ENCODE measurements around the gene LARP4.

LARP4 gene

GRCh38 chr12:50527359-50527726 lies 126.7 kb downstream of the LARP4 start:
- no peak for DNase-seq (ENCODE audit: low spot score)

DNA sequence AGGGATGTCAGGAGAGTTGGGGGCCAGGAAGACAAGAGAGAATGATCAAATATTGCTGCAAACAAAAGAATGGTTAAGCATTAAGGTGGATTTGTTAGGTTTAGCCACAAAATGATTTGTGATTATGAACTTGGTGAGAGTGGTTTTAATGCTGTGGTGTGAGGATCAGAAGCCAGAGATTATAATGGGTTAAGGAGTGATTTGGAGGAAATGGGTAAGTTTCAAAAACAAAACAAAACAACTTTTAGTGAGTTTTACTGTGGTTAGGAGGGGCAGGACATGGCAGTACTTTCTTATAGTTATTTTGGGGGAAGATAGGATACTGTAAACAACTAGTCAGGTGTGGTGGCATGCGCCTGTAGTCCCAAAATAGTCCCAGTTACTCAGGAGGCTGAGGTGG lies 128.1 kb downstream of the LARP4 start:
- DNase-seq (ENCODE audit: low spot score), result no peak

- DNase-seq (ENCODE audit: low spot score), result no peak
Measured at GRCh38 chr12:50529345-50529744, 128.7 kb downstream of the LARP4 start.
